GM12878 (cell line): Measurements from ENCODE around the gene PLD3. TPM values are rescaled to one million over a fixed set of nuclear protein-coding genes. Genes with fewer than 3 reads are reported as not detected.

ENCODE experiments used
- CUX1 ChIP-seq: IDR thresholded peaks from 2 replicates; pipeline ENCODE4 v1.6.1; 2012; ENCODE audit warnings: improper control_type of control experiment, low read depth, low read length; ENCODE audit not compliant: insufficient replicate concordance
- DPF2 ChIP-seq: fragments of 450-650 bp; IDR thresholded peaks from 2 replicates; pipeline ENCODE4 v1.6.1; 2017; ENCODE audit warnings: mild to moderate bottlenecking
- SMAD1 ChIP-seq: fragments of 450-650 bp; IDR thresholded peaks from 2 replicates; pipeline ENCODE4 v1.6.1; 2018; ENCODE audit warnings: mild to moderate bottlenecking, low read depth; ENCODE audit not compliant: partially characterized antibody
- polyA plus RNA-seq, 11 experiments: library from polyadenylated mRNA; depleted of rRNA in 4 of 11; unstranded in 6 of 11; stranded (reverse) in 5 of 11; fragments of >200 nt; fragmentation: Nextera tagmentation in 4 of 11; fragmentation: Illumina TruSeq in 1 of 11; extraction: Ambion mirVana in 4 of 11; extraction: Trizol in 1 of 11; gene quantifications; 1 replicate in 1 of 11; 2 replicates in 10 of 11; pipeline versions ENCODE4 v1.2.1 to v1.2.3, GENCODE V29; 2011 to 2016; ENCODE audit warnings: inconsistent platforms in 2 of 11, missing spikeins in 2 of 11, low read depth in 1 of 11
- total RNA-seq, 4 experiments: library from RNA; depleted of rRNA in 3 of 4; stranded (reverse); fragments of >200 nt in 3 of 4; fragmentation: Illumina TruSeq in 1 of 4; extraction: Trizol in 1 of 4; gene quantifications; 2 replicates each; pipeline versions ENCODE4 v1.2.1 to v1.2.3, GENCODE V29; 2013 to 2021

The PLD3 gene
- total and polyA plus RNA-seq, 10 of the 15 experiments (the other 5 are each of a cell fraction or from before 2014, with no cell fraction given): 1.3 to 134 (median 72.7) TPM

- TF ChIP-seq SMAD1 (peak; percentile 40), CUX1 (no peak), DPF2 (no peak)
- TF ChIP-seq, all 136 proteins: peak for 9
Measured at GRCh38 chr19:40424637-40425449, 76.3 kb downstream of the PLD3 start (continued).
